ENCODE measurements around the gene KIF26B.

The KIF26B gene

DNA sequence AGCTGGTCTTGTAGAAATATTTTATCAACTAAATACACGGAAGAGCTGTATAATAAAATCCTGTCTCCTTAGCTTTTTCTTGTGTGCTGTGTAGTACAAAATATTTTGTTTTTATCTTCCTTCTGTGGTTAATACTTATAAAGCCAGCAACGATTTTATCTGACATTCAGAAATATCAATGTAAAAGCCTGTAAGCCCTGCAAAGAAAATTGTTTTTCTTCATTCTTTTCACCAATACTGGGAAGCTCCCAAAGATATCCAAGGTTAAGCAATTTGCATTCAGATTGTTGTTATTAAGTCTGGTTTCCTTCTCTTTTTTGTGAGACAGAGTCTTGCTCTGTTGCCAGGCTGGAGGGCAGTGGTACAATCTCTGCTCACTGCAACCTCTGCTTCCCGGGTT, 38.0 kb upstream of the KIF26B start:
- Histone ChIP-seq H3K4me2 (ENCODE audit: low read depth, low read length, poor library complexity, severe bottlenecking) (no peak overlapping the region), H3K4me3 (ENCODE audit: insufficient read depth, low read length, poor library complexity, severe bottlenecking) (no peak overlapping the region), H3K27ac (ENCODE audit: low read depth, low read length) (no peak overlapping the region), H3K27me3 (ENCODE audit: low read length) (no peaks in the 10 kb centered on the region), H3K79me2 (ENCODE audit: insufficient read depth, low read length) (no peaks in the 10 kb centered on the region), H4K20me1 (ENCODE audit: low read depth, low read length) (no peaks in the 10 kb centered on the region), H3K9ac (ENCODE audit: low read length) (no peak overlapping the region), H3K9me2 (replicated peaks; ENCODE audit: insufficient read depth, low read length) (no peaks in the 10 kb centered on the region), H2AFZ (ENCODE audit: low read depth, low read length, severe bottlenecking) (no peak overlapping the region), H3F3A (ENCODE audit: insufficient read depth) (no peaks in the 10 kb centered on the region), H3K9me3 (ENCODE audit: insufficient read depth, low read length) (no peaks in the 10 kb centered on the region), H3K36me3 (ENCODE audit: low read length) (no peaks in the 10 kb centered on the region)
- TF ChIP-seq CTCF (IDR thresholded peaks at IDR 0.05; ENCODE audit: insufficient read depth, low read length, poor library complexity, severe bottlenecking), result no peak
- no peak for TF ChIP-seq EZH2phosphoT487 (conservative IDR thresholded peaks at IDR 0.05; ENCODE audit: low read length)

DNA sequence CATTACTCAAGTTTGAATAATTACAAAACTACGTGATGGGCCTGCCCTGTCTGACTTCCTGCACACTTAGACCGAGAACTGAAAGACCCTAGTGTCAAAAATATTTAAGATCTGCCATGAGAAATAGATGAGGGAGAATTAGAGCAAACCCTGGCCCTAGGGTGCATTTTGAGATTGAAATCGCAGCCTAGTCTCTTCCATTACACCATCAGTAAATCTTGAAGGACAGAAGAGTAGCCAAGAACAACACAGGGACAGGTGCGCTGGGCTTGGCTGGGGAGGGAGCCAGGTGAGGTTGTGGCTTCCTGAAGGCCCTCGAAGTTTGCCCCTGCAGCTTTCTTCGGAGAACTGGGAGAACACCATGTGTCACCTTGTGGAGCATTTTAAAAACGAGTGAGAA, 36.7 kb upstream of the KIF26B start:
- no peaks in the 10 kb centered on the region for H3F3A ChIP-seq (ENCODE audit: insufficient read depth)
- no peaks in the 10 kb centered on the region for H3K79me2 ChIP-seq (ENCODE audit: insufficient read depth, low read length)
- H3K9me3 ChIP-seq (ENCODE audit: insufficient read depth, low read length), result no peaks in the 10 kb centered on the region
- TF ChIP-seq CTCF (IDR thresholded peaks at IDR 0.05; ENCODE audit: insufficient read depth, low read length, poor library complexity, severe bottlenecking), result no peak
- TF ChIP-seq EZH2phosphoT487 (conservative IDR thresholded peaks at IDR 0.05; ENCODE audit: low read length), result no peak
- no peak overlapping the region for H3K4me3 ChIP-seq (ENCODE audit: insufficient read depth, low read length, poor library complexity, severe bottlenecking)
- H3K9me2 ChIP-seq (replicated peaks; ENCODE audit: insufficient read depth, low read length), result no peaks in the 10 kb centered on the region
- no peak overlapping the region for H3K27ac ChIP-seq (ENCODE audit: low read depth, low read length)
- H2AFZ ChIP-seq (ENCODE audit: low read depth, low read length, severe bottlenecking), result no peak overlapping the region
- H3K4me2 ChIP-seq (ENCODE audit: low read depth, low read length, poor library complexity, severe bottlenecking), result no peak overlapping the region
- no peaks in the 10 kb centered on the region for H4K20me1 ChIP-seq (ENCODE audit: low read depth, low read length)
- no peak overlapping the region for H3K9ac ChIP-seq (ENCODE audit: low read length)
- no peaks in the 10 kb centered on the region for H3K27me3 ChIP-seq (ENCODE audit: low read length)
- H3K36me3 ChIP-seq (ENCODE audit: low read length), result no peaks in the 10 kb centered on the region

DNA sequence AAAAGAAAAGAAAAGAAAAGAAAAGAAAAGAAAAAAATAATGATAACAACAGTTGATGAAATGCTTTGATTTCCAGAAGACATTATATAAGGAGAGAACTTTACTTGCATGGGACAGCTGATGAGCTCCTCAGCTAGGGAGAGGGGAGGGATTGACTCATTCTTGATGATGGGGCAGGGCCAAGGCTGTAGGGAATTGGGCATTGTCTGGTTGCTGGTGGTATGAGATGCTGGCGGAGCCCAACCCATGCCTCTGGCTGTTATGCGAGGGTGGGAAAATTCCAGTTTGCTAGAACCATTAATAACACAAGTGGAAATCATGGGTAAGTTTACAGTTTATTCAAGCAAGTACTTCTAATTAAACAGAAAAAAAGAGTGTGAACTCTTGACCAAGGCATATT, 36.0 kb upstream of the KIF26B start:
- no peak overlapping the region for H3K9ac ChIP-seq (ENCODE audit: low read length)

More for the DNA sequence above, 36.0 kb upstream of the KIF26B start:
- H3K79me2 ChIP-seq (ENCODE audit: insufficient read depth, low read length), result no peaks in the 10 kb centered on the region
- no peak overlapping the region for H2AFZ ChIP-seq (ENCODE audit: low read depth, low read length, severe bottlenecking)
- H3K4me2 ChIP-seq (ENCODE audit: low read depth, low read length, poor library complexity, severe bottlenecking), result no peak overlapping the region
- H4K20me1 ChIP-seq (ENCODE audit: low read depth, low read length), result no peaks in the 10 kb centered on the region
- no peaks in the 10 kb centered on the region for H3K27me3 ChIP-seq (ENCODE audit: low read length)
- no peaks in the 10 kb centered on the region for H3K9me2 ChIP-seq (replicated peaks; ENCODE audit: insufficient read depth, low read length)
- no peaks in the 10 kb centered on the region for H3F3A ChIP-seq (ENCODE audit: insufficient read depth)
- TF ChIP-seq EZH2phosphoT487 (conservative IDR thresholded peaks at IDR 0.05; ENCODE audit: low read length), result no peak
- TF ChIP-seq CTCF (IDR thresholded peaks at IDR 0.05; ENCODE audit: insufficient read depth, low read length, poor library complexity, severe bottlenecking), result no peak
- H3K27ac ChIP-seq (ENCODE audit: low read depth, low read length), result no peak overlapping the region
- H3K4me3 ChIP-seq (ENCODE audit: insufficient read depth, low read length, poor library complexity, severe bottlenecking), result no peak overlapping the region
- no peaks in the 10 kb centered on the region for H3K36me3 ChIP-seq (ENCODE audit: low read length)
- H3K9me3 ChIP-seq (ENCODE audit: insufficient read depth, low read length), result no peaks in the 10 kb centered on the region

All from SU-DHL-6 (cell line).